GM19328 (cell line): ENCODE measurements around the gene PRR30.

Experiments
- ATAC-seq: cut with Tn5 transposase; IDR thresholded peaks from one replicate; pipeline ENCODE4 v1.9.1; 2021; ENCODE audit warnings: mild to moderate bottlenecking, moderate library complexity; ENCODE audit not compliant: unreplicated experiment

The PRR30 gene

DNA sequence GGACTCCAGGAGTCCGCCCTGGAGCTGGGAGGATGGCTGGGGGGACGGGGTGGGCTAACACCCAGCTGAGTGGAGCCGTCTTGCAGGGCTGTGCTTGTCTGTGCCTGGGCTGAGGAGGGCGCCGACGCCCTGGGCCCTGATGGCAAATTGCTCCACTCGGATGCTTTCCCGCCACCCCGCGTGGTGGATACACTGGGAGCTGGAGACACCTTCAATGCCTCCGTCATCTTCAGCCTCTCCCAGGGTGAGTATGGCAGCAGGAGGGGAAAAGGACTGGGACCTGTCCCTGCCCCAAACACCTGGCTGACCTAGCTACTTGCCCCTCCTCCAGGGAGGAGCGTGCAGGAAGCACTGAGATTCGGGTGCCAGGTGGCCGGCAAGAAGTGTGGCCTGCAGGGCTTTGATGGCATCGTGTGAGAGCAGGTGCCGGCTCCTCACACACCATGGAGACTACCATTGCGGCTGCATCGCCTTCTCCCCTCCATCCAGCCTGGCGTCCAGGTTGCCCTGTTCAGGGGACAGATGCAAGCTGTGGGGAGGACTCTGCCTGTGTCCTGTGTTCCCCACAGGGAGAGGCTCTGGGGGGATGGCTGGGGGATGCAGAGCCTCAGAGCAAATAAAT is 39.8 kb downstream of the PRR30 start:
- no peak for ATAC-seq

DNA sequence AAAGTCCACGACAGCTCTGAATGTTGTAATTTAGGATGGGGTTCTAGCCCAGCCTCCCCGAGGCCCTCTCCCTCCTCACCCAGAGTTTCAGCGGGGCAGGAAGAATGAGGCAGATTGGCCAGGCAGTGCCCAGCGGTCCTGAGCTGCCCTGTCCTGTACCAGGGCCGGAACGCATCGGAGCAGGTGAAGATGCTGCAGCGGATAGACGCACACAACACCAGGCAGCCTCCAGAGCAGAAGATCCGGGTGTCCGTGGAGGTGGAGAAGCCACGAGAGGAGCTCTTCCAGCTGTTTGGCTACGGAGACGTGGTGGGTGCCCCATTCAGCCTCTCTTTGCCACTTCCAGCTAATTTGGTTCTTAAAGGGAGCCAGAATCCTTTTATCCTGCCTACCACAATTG is 41.9 kb downstream of the PRR30 start:
- no peak for ATAC-seq

DNA sequence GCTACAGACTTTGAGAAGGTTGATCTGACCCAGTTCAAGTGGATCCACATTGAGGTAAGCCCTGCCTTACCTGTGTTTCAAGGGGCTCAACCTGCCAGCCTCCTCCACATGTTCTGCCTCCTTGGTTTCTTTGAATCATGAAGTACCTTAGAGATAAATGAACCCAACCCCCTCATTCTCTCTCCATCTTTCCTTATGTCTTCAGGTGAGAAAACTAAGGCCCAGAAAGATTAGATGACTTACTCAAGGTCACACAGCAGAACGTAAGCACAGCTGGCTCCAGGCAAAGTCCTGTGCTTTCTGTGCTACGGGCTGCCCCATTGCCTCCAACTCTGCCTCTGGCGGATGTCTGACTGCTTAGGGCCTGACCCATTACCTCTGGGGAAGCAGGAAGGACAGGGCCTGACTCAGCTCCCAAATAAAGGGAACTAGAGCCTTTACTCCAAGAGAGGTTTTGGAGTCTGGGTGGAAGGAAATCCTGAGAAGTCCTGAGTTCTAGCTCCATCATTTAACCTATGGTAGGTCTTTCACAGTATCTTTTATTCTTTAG is 42.4 kb downstream of the PRR30 start:
- ATAC-seq = no peak

DNA sequence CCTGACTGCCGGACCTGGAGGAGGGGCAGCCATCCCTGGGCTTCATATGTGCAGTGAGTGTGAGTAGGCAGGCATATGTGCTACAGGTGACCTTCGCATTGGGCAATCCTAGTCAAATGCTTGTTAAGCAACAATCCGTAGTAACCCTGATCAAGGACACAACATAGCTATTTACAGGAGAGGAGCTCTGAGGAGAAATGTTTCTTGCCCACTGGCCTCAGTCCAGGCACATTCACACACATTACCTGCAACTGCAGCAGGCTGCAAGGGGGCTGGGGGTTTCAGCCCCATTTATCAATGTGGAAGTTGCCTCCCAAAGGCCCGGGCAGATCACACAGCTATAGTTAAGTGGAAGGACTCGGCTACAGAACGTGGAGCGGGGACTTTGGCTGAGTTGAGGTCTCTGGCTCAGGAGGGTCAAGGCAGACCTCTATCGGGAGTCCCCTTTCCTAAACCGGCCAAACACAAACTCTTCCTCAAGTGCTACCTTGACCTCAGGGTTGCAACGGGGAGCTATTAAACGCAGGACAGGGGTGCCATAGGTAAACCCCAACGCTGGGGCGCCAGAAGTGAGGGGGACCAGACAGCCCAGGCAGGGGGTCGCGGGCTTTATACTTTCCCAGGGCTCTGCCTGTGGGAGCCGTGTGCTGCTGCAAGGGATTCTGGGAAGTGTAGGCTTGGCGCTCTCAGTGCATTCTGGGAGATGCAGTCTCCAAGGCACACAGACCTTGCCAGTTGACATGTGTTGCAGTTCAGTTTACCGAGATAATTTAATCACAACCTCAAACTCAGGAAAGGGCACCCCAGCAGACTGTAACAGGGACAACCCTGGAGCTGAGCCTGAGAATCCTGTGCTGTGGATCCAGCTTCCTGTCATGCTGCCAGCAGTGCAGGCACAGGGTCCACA is 43.2 kb downstream of the PRR30 start:
- ATAC-seq = no peak

DNA sequence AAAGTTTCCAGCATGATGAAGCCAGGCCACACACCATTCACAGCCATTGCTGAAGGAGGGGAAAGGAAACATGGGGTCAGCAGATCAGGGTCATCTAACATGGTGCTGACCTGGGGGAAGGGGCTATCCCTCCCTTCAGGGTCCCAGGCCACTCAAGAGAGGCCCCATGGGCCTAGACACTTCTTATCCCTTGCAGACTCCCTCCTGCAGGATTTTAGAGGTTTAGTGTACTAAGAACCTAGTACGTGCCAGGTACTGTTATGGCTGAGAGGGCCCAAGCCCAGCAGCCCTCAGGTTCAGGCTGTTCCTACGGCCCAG is 43.8 kb downstream of the PRR30 start:
- ATAC-seq = no peak

DNA sequence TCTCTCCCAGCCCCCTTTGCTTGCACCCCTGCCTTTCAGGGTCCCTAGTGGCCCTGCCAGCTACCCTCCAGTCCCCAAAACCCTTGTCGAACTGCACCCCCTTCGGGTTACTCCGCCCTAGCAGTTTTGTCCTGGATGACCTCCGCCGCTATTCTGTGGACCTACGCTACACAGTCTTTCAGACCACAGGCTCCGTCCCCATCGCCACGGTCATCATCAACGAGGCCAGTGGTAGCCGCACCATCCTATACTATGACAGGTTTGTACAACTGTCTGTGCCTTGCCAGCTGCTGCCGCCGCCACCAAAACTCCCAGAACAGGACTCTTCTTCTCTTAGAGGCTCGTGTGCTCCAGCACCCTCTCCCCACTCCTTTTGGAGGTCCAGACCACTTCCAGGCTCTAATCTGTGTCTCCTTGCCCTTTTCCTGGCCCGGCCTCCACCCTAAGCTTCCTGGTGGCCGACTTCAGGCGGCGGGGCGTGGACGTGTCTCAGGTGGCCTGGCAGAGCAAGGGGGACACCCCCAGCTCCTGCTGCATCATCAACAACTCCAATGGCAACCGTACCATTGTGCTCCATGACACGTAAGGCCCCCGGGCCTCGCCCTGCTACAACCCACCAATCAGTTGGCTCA is 44.7 kb downstream of the PRR30 start:
- ATAC-seq = no peak

DNA sequence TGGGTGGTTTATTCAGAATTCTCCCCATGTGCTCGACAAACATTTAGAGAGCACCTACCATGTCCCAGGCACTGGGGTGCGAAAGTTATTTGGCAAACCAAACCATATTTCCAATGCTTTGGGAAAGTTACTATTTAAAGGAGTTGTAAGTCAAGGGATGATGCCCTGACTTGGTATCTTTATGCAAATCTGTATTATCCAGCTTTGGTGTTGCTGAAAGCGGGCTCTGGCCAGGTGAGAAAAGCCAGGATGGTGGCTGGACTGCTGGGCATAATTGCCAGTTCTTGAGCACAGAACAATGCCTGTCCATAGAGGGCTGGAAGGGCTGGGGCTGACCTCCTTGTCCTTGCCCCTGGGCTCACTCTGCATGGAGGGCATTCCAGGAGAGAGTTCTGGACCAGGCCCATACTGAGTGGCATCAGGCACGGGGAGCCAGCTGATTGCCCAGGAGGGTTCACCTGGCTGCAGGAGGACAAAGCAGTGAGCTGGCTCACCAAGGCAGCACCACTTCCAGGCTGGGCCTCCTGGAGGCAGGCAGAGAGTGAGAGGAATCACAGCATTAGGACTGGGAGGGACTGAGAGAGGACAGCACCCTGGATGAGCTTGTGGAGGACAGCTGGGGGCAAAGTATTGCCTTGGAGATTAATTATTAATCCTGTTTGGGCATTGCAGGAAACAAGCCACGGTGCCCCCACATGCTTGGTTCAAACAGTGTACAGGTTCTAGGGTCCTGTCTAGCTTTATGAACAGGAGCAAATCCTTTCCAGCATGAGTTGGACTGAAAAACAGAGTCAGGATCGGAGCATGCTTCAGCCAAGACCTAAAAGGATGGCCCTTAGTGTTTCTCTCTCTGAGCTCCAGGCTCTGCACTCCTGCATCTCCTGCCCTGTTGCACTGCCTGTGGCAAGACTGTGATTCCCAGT is 45.5 kb downstream of the PRR30 start:
- ATAC-seq = no peak

DNA sequence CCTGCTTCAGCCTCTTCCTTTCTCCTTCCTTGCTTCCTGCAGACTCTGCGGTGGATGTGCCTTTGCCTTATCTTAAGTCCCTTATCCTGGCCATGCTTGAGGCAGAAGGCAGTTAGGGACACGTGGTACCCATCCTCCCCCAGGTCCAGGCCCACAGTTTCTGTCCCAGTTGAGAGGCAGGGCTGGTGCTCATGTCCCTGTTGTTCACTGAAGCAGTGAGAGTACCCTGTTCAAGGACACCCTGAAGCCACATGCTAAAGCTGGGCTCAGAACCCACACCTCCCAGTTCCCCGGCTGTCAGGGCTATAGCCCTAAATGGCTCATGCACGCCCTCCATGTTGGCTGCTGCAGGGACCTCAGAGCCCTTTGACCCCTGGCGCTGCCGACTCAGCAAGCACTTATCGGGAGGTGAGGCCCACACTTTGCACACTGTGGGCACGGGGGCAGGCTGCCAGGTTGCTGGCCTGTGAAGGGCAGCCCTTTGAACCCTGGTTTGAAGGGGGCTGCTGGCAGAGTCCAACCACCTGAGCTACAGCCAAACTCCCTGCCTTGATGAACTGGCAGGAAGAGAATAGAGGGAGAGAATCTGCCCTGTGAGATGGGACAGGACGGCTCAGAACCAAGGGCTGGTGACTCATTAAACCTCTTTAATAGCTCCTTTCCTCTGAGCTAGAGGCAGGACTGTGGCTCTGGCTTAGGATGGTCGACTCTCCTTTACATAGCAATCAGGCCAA is 46.3 kb downstream of the PRR30 start:
- ATAC-seq = no peak

DNA sequence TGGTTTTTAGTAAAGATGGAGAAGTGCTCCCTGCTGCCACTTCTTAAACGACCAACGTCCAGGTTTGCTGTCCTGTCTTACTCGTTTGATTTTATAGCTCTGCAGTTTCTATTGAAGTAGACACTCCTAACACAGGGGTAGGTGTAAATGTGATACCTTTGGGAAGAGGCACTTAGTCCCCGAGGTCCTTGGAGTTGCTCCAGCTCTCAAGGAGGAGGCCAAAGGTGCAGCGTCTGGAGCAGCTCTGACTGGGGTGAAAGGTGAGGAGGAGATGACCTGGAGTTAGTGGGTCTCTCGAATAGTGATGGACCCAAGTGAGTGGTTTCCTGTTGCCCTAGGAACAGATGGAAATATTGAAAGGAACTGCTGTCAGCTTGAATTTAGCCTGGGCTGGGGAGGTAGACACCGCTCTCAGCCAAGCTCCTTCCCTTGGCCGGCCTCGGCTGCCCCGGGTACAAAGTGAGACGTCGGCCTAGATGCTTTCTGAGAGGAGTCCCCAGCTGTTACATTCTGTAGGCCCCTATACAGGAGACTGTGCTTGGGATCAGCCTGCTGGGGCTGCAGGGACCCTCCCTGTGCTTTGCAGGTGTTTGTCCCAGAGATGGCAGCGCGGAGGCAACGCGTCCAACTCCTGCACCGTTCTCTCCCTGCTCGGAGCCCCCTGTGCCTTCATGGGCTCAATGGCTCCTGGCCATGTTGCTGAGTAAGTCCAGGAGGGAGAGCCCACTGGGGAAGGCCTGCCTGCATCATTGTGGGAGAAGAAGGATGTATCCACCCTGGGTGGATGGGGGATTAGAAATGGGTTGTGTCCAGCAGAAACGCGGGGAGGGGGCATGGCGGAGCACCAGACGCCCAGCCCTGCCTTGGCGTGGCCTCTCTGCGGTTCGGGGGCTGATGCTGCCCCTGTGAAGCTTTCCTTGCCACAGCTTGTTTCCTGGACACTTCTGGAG is 47.2 kb downstream of the PRR30 start:
- no peak for ATAC-seq

DNA sequence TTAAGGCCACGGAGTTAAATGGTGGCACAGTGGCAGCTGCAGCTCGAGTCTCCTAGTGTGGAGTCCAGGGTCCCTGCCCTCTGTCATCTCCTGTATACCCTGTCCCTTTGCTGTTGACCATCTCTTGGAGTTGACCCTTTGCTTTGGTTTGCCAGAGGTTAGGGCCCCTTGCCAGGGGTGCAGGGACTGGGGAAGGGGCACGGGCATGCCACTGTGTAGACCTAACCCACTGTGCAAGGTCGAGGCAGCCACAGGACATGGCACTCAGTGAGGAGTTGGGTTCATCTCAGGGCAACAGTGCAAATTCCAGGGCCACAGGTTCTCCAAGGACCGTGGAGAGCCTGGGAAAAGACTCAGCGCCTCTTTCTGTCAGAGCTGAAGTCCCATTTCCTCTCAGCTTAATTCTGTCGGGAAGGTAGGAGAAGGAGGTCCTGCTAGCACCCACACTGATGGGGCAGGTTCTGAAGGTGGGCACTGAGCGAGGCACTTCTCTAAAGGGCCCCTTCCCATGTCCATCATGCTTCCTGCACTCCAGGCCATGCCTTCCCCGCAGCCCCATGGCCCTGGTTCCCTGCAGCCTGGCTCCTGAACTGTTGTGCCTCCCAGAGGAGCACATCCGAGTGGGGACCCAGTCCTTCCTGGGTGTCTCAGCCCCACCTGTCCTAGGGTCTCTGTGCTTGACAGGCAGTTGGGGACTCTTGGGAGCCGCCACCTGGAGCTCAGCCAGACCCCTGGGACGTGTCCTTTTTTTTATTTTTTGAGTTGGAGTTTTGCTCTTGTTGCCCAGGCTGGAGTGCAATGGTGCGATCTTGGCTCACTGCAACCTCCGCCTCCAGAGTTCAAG is 49.9 kb downstream of the PRR30 start:
- no peak for ATAC-seq

DNA sequence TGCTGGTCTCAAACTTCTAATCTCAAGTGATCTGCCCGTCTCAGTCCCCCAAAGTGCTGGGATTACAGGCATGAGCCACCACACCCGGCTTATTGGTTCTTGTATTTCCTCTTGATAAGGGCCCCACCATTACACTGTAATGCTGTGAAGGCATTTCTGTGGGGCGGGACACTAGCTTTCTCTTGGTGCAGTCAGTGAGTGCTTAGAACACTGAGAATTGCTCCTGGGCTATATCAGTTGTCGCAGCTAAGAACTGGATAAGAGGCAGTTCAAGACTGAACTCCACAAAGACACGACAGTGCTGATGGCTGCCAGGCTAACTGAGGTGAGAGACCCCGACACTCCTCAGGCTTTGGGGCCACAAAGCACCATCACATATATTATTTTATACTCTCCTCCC is 50.6 kb downstream of the PRR30 start:
- ATAC-seq = no peak

DNA sequence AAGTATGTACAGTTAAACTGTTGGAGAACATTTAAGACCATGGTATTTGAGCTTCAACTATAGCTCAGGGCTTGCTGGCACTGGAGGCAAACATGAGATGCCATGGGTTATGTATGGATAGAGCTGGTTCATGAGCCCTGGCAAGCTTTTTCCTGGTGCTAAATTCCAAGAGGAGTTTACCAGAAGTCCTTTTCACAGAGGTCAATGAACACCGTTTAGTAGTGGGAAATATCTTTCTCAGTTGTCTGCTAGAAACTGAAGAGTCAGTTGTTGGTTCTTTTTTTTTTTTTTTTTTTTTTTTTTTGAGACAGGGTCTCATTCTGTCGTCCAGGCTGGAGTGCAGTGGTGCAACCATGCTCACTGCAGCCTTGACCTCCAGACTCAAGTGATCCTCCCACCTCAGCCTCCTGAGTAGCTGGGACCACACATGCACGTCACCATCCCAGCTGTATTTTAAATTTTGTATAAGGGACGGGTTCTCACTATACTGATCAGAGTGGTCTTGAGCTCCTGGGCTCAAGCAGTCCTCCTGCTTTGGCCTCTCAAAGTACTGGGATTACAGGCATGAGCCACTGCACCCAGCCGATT is 51.3 kb downstream of the PRR30 start:
- no peak for ATAC-seq
